Measurements from ENCODE around the gene RPTN. TPM values are rescaled to one million over a fixed set of nuclear protein-coding genes. Genes with fewer than 3 reads are reported as not detected.

RPTN gene
- total RNA-seq, 1 experiment from 2014 or later: not detected

DNA sequence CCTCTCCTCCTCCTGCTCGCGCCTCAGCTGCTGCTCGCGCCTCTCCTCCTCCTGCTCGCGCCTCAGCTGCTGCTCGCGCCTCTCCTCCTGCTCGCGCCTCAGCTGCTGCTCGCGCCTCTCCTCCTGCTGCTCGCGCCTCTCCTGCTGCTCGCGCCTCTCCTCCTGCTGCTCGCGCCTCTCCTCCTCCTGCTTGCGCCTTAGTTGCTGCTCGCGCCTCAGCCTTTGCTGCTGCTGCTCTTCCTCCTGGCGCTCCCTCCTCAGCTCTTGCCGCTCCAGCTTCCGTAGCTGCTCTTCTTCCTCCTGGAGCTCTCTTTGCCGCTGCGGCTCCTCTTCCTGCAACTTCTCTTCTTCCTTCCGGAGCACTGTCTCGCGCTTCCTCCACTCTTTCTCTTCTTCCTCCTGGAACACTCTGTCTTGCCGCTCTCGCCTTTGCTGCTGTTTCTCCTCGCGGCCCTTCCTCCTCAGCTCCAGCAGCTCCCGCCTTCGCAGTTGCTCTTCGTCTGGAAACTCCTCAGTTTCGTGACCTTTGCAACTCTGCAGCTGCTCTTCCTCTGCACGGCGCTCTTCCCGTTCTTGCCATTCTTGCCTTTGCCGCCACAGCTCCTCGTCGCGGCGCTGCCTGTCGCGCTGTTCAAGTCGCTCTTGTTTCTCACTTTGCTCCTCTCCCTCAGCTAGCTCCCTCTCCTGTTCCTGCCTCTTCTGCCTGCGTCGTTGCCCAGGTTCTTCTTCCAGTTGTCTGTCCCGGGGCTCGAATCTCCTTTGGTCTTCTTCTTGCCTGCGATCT, 46.7 kb downstream of the RPTN start (continued):
- TF ChIP-seq, protein P1, sequence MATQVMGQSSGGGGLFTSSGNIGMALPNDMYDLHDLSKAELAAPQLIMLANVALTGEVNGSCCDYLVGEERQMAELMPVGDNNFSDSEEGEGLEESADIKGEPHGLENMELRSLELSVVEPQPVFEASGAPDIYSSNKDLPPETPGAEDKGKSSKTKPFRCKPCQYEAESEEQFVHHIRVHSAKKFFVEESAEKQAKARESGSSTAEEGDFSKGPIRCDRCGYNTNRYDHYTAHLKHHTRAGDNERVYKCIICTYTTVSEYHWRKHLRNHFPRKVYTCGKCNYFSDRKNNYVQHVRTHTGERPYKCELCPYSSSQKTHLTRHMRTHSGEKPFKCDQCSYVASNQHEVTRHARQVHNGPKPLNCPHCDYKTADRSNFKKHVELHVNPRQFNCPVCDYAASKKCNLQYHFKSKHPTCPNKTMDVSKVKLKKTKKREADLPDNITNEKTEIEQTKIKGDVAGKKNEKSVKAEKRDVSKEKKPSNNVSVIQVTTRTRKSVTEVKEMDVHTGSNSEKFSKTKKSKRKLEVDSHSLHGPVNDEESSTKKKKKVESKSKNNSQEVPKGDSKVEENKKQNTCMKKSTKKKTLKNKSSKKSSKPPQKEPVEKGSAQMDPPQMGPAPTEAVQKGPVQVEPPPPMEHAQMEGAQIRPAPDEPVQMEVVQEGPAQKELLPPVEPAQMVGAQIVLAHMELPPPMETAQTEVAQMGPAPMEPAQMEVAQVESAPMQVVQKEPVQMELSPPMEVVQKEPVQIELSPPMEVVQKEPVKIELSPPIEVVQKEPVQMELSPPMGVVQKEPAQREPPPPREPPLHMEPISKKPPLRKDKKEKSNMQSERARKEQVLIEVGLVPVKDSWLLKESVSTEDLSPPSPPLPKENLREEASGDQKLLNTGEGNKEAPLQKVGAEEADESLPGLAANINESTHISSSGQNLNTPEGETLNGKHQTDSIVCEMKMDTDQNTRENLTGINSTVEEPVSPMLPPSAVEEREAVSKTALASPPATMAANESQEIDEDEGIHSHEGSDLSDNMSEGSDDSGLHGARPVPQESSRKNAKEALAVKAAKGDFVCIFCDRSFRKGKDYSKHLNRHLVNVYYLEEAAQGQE (IDR thresholded peaks at IDR 0.05; ENCODE audit: low read depth): no peak
- TF ChIP-seq POLR2A (IDR thresholded peaks at IDR 0.05; ENCODE audit: borderline replicate concordance, extremely low read depth, insufficient read depth, insufficient read length) (no peak), JUND (IDR thresholded peaks at IDR 0.05) (no peak), YY1 (IDR thresholded peaks at IDR 0.05; ENCODE audit: extremely low read depth, insufficient replicate concordance, low read depth, low read length) (no peak), EGR1 (IDR thresholded peaks at IDR 0.05; ENCODE audit: low read depth) (no peak), POLR2AphosphoS5 (IDR thresholded peaks at IDR 0.05; ENCODE audit: low read depth, low read length) (no peak), ELF1 (IDR thresholded peaks at IDR 0.05; ENCODE audit: borderline replicate concordance, low read depth) (no peak), EZH2phosphoT487 (IDR thresholded peaks at IDR 0.05; ENCODE audit: borderline replicate concordance) (no peak)
- TF ChIP-seq, protein P2, sequence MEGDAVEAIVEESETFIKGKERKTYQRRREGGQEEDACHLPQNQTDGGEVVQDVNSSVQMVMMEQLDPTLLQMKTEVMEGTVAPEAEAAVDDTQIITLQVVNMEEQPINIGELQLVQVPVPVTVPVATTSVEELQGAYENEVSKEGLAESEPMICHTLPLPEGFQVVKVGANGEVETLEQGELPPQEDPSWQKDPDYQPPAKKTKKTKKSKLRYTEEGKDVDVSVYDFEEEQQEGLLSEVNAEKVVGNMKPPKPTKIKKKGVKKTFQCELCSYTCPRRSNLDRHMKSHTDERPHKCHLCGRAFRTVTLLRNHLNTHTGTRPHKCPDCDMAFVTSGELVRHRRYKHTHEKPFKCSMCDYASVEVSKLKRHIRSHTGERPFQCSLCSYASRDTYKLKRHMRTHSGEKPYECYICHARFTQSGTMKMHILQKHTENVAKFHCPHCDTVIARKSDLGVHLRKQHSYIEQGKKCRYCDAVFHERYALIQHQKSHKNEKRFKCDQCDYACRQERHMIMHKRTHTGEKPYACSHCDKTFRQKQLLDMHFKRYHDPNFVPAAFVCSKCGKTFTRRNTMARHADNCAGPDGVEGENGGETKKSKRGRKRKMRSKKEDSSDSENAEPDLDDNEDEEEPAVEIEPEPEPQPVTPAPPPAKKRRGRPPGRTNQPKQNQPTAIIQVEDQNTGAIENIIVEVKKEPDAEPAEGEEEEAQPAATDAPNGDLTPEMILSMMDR (IDR thresholded peaks at IDR 0.05 in 2 of 3, conservative IDR thresholded peaks at IDR 0.05 in 1 of 3; ENCODE audit: borderline replicate concordance in 1 of 3, insufficient read depth in 1 of 3, low read depth in 2 of 3, low read length in 2 of 3): no peak
